ENCODE measurements around the gene ARF1. TPM values are rescaled to one million over a fixed set of nuclear protein-coding genes. Genes with fewer than 3 reads are reported as not detected.
"Not testable (repeated sequence)": the region's sequence is repeated elsewhere in the genome, so short reads cannot be mapped to it uniquely, and the experiment has no call there.

ARF1 gene
- total and polyA plus RNA-seq, 2 of the 13 experiments (the other 11 are each of a cell fraction or from before 2014, with no cell fraction given), result 186 to 327 TPM

GRCh38 chr1:228111315-228111714, 28.8 kb downstream of the ARF1 start:
- H3K9me3 ChIP-seq (ENCODE audit: low read length); H3K27me3 ChIP-seq (ENCODE audit: control insufficient read depth in 1 of 2, insufficient read depth in 2 of 2, low read length in 2 of 2); H2AFZ ChIP-seq (ENCODE audit: low read length); H3K4me3 ChIP-seq (replicated peaks in 1 of 3; ENCODE audit: insufficient read depth in 1 of 3, low read depth in 2 of 3, low read length in 3 of 3); H3K27ac ChIP-seq (ENCODE audit: extremely low read length, insufficient read depth, low read length); DNase-seq (ENCODE audit: low spot score); H3K9ac ChIP-seq (ENCODE audit: insufficient read depth, low read depth, low read length); H3K4me2 ChIP-seq (ENCODE audit: low read depth, low read length); H3K36me3 ChIP-seq (replicated peaks in 1 of 2; ENCODE audit: control insufficient read depth in 1 of 2, insufficient read depth in 2 of 2, low read length in 2 of 2); CTCF ChIA-PET (ENCODE audit: low intra/inter-chr PET ratio, low total read pairs); BruUV-seq (replicated peaks); FAIRE-seq; in situ Hi-C loops (cut with HindIII; ENCODE audit: extremely low pct_ligation_motif_present, low pct_unique_long_range_greater_than_20kb); ATAC-seq; H4K20me1 ChIP-seq (ENCODE audit: insufficient read depth, low read length): not testable (repeated sequence)
- Histone ChIP-seq H3K4me1 (ENCODE audit: insufficient read depth, low read length) (peaks cover 45% of the 10 kb centered on the region), H3K79me2 (ENCODE audit: insufficient read depth, low read length) (peaks cover 18% of the 10 kb centered on the region)
- 67% methylated on average over 6 of the region's 6 CpGs for WGBS (ENCODE audit: low lambda C conversion rate)
- 0 out of 2 replicates have a peak, but pooled peaks have one; percentile 26 for TF ChIP-seq CEBPG (CRISPR knock-in tag; IDR thresholded peaks at IDR 0.05)
- TF ChIP-seq CEBPB (IDR thresholded peaks at IDR 0.05; ENCODE audit: borderline replicate concordance, low read depth, low read length), result peak; percentile 48; the same call in 1 of the 2 replicates
- POLR2A ChIA-PET, result interaction anchor here (2.1 kb wide), 1 partner anchor 10 kb away, joined by 12 read pairs; no protein-coding TSS in a partner anchor
- intact Hi-C loops (cut with micrococcal nuclease; ENCODE audit: unreplicated experiment), result loop anchor here (2.0 kb wide), 1 partner anchor 29 kb away; the partner anchor contains the start of gene GUK1

- ChIA-PET POLR2A (interaction anchor here (0.8 kb wide), 1 partner anchor 53 kb away, joined by 3 read pairs; the partner anchor contains the start of gene IBA57), CTCF (ENCODE audit: low intra/inter-chr PET ratio, low total read pairs) (no interaction called here)
- no peak overlapping the region for H3K4me2 ChIP-seq (ENCODE audit: low read depth, low read length)
- FAIRE-seq (no peak), DNase-seq (ENCODE audit: low spot score) (no peak), ATAC-seq (no peak)
- in situ Hi-C loops (cut with HindIII; ENCODE audit: extremely low pct_ligation_motif_present, low pct_unique_long_range_greater_than_20kb) (no loop called here), intact Hi-C loops (cut with micrococcal nuclease; ENCODE audit: unreplicated experiment) (no loop called here)
- BruUV-seq (replicated peaks), result no TSS peak
- no peak overlapping the region for H3K4me3 ChIP-seq (replicated peaks in 1 of 3; ENCODE audit: insufficient read depth in 1 of 3, low read depth in 2 of 3, low read length in 3 of 3)
- H3K79me2 ChIP-seq (ENCODE audit: insufficient read depth, low read length), result peaks cover 18% of the 10 kb centered on the region
- no peak overlapping the region for H3K9ac ChIP-seq (ENCODE audit: insufficient read depth, low read depth, low read length)
- no peaks in the 10 kb centered on the region; a peak in 1 of 5 replicates for H3K27me3 ChIP-seq (ENCODE audit: control insufficient read depth in 1 of 2, insufficient read depth in 2 of 2, low read length in 2 of 2)
- H2AFZ ChIP-seq (ENCODE audit: low read length), result no peak overlapping the region
- H3K9me3 ChIP-seq (ENCODE audit: low read length), result peaks cover 5% of the 10 kb centered on the region; the same call in 1 of the 2 replicates
- H3K27ac ChIP-seq (ENCODE audit: extremely low read length, insufficient read depth, low read length), result no peak overlapping the region
- 94% methylated on average over 7 of the region's 7 CpGs for WGBS (ENCODE audit: low lambda C conversion rate)
- H3K4me1 ChIP-seq (ENCODE audit: insufficient read depth, low read length), result peaks cover 45% of the 10 kb centered on the region
- H4K20me1 ChIP-seq (ENCODE audit: insufficient read depth, low read length), result no peaks in the 10 kb centered on the region
- H3K36me3 ChIP-seq (replicated peaks in 1 of 2; ENCODE audit: control insufficient read depth in 1 of 2, insufficient read depth in 2 of 2, low read length in 2 of 2), result 0 out of 5 replicates have a peak, but pooled peaks cover 0 to 2% of the 10 kb centered on the region in 2 experiments
- no peak for TF ChIP-seq RFX3 (CRISPR knock-in tag; IDR thresholded peaks at IDR 0.05)
- TF ChIP-seq, protein P1, sequence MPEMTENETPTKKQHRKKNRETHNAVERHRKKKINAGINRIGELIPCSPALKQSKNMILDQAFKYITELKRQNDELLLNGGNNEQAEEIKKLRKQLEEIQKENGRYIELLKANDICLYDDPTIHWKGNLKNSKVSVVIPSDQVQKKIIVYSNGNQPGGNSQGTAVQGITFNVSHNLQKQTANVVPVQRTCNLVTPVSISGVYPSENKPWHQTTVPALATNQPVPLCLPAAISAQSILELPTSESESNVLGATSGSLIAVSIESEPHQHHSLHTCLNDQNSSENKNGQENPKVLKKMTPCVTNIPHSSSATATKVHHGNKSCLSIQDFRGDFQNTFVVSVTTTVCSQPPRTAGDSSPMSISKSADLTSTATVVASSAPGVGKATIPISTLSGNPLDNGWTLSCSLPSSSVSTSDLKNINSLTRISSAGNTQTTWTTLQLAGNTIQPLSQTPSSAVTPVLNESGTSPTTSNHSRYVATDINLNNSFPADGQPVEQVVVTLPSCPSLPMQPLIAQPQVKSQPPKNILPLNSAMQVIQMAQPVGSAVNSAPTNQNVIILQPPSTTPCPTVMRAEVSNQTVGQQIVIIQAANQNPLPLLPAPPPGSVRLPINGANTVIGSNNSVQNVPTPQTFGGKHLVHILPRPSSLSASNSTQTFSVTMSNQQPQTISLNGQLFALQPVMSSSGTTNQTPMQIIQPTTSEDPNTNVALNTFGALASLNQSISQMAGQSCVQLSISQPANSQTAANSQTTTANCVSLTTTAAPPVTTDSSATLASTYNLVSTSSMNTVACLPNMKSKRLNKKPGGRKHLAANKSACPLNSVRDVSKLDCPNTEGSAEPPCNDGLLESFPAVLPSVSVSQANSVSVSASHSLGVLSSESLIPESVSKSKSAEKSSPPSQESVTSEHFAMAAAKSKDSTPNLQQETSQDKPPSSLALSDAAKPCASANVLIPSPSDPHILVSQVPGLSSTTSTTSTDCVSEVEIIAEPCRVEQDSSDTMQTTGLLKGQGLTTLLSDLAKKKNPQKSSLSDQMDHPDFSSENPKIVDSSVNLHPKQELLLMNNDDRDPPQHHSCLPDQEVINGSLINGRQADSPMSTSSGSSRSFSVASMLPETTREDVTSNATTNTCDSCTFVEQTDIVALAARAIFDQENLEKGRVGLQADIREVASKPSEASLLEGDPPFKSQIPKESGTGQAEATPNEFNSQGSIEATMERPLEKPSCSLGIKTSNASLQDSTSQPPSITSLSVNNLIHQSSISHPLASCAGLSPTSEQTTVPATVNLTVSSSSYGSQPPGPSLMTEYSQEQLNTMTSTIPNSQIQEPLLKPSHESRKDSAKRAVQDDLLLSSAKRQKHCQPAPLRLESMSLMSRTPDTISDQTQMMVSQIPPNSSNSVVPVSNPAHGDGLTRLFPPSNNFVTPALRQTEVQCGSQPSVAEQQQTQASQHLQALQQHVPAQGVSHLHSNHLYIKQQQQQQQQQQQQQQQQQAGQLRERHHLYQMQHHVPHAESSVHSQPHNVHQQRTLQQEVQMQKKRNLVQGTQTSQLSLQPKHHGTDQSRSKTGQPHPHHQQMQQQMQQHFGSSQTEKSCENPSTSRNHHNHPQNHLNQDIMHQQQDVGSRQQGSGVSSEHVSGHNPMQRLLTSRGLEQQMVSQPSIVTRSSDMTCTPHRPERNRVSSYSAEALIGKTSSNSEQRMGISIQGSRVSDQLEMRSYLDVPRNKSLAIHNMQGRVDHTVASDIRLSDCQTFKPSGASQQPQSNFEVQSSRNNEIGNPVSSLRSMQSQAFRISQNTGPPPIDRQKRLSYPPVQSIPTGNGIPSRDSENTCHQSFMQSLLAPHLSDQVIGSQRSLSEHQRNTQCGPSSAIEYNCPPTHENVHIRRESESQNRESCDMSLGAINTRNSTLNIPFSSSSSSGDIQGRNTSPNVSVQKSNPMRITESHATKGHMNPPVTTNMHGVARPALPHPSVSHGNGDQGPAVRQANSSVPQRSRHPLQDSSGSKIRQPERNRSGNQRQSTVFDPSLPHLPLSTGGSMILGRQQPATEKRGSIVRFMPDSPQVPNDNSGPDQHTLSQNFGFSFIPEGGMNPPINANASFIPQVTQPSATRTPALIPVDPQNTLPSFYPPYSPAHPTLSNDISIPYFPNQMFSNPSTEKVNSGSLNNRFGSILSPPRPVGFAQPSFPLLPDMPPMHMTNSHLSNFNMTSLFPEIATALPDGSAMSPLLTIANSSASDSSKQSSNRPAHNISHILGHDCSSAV (CRISPR knock-in tag; IDR thresholded peaks at IDR 0.05; ENCODE audit: borderline replicate concordance), result no peak
- TF ChIP-seq PHF20 (CRISPR knock-in tag; IDR thresholded peaks at IDR 0.05), result no peak
- no peak for TF ChIP-seq ZNF780A (CRISPR knock-in tag; IDR thresholded peaks at IDR 0.05)
- no peak for TF ChIP-seq ZNF552 (CRISPR knock-in tag; IDR thresholded peaks at IDR 0.05; ENCODE audit: borderline replicate concordance)
- no peak for TF ChIP-seq KLF6 (CRISPR knock-in tag; IDR thresholded peaks at IDR 0.05)
- no peak for TF ChIP-seq IKZF4 (CRISPR knock-in tag; IDR thresholded peaks at IDR 0.05; ENCODE audit: borderline replicate concordance, low read depth, not compliant biosample characterization)
- TF ChIP-seq ZNF782 (CRISPR knock-in tag; IDR thresholded peaks at IDR 0.05; ENCODE audit: borderline replicate concordance), result no peak
- no peak for TF ChIP-seq SMAD3 (CRISPR knock-in tag; IDR thresholded peaks at IDR 0.05)
These were observed 29.7 kb downstream of the ARF1 start for GRCh38 chr1:228112167-228112566.
